ENCODE data around the gene BRD9.
"Not testable (repeated sequence)": the region's sequence is repeated elsewhere in the genome, so short reads cannot be mapped to it uniquely, and the experiment has no call there.

Gene BRD9

GRCh38 chr5:892394-893136 is at the start of gene BRD9, which contains the start of gene TRIP13:
BRD9 (minus strand) TSS chr5:892801; CDS start chr5:892657, 144 bp downstream.
TRIP13 (plus strand) TSS chr5:892884; CDS start chr5:892999, 115 bp downstream.
- DNase-seq (ENCODE audit: low read depth in 2 of 2) = peak in 1 of 2 experiments; percentile 35

GRCh38 chr5:940741-941140 is 48.1 kb upstream of the BRD9 start:
- not testable (repeated sequence) for DNase-seq (ENCODE audit: low read depth in 2 of 2)

- no peak for DNase-seq (ENCODE audit: low read depth in 2 of 2)
Observed at GRCh38 chr5:939368-939767, 46.8 kb upstream of the BRD9 start.

GRCh38 chr5:937151-937924 is 44.7 kb upstream of the BRD9 start:
- no peak for DNase-seq (ENCODE audit: low read depth in 2 of 2)

GRCh38 chr5:936149-937144 is 43.8 kb upstream of the BRD9 start:
- DNase-seq (ENCODE audit: low read depth in 2 of 2) = no peak

- DNase-seq (ENCODE audit: low read depth in 2 of 2) = no peak
Observed at GRCh38 chr5:935510-936084, 43.0 kb upstream of the BRD9 start.

GRCh38 chr5:934381-934967 is 41.9 kb upstream of the BRD9 start:
- DNase-seq (ENCODE audit: low read depth in 2 of 2) = not testable (repeated sequence)

GRCh38 chr5:933951-934350 is 41.4 kb upstream of the BRD9 start:
- DNase-seq (ENCODE audit: low read depth in 2 of 2) = not testable (repeated sequence)

- DNase-seq (ENCODE audit: low read depth in 2 of 2) = no peak
Observed at GRCh38 chr5:933251-933861, 40.8 kb upstream of the BRD9 start.

- no peak for DNase-seq (ENCODE audit: low read depth in 2 of 2)
Observed at GRCh38 chr5:932628-933250, 40.1 kb upstream of the BRD9 start.

GRCh38 chr5:932151-932627 is 39.6 kb upstream of the BRD9 start:
- DNase-seq (ENCODE audit: low read depth in 2 of 2) = no peak

GRCh38 chr5:931570-932145 is 39.1 kb upstream of the BRD9 start:
- DNase-seq (ENCODE audit: low read depth in 2 of 2) = no peak

GRCh38 chr5:930866-931265 is 38.3 kb upstream of the BRD9 start:
- no peak for DNase-seq (ENCODE audit: low read depth in 2 of 2)

GRCh38 chr5:929596-929995 is 37.0 kb upstream of the BRD9 start:
- DNase-seq (ENCODE audit: low read depth in 2 of 2) = no peak

GRCh38 chr5:929182-929581 is 36.6 kb upstream of the BRD9 start:
- DNase-seq (ENCODE audit: low read depth in 2 of 2) = not testable (repeated sequence)

- DNase-seq (ENCODE audit: low read depth in 2 of 2) = no peak
Observed at GRCh38 chr5:927172-928015, 34.8 kb upstream of the BRD9 start.

GRCh38 chr5:926417-927171 is 34.0 kb upstream of the BRD9 start:
- no peak for DNase-seq (ENCODE audit: low read depth in 2 of 2)

All from fibroblast of skin of left biceps (primary cell).